GM18507 (cell line): ENCODE measurements around the gene ACOT13.
"Not testable (repeated sequence)": the region's sequence is repeated elsewhere in the genome, so short reads cannot be mapped to it uniquely, and the experiment has no call there.

Experiments used
- DNase-seq: peaks from one replicate; pipeline ENCODE4 v3.0.0; 2011; ENCODE audit warnings: low read depth; ENCODE audit not compliant: insufficient read length; ENCODE audit errors: extremely low spot score
- FAIRE-seq: peaks from 2 replicates; lab custom pipeline; 2011; peaks lifted over from hg19 to GRCh38; lab: Jason Lieb, UNC

The ACOT13 gene

GRCh38 chr6:24659561-24659960 lies 7.3 kb upstream of the ACOT13 start:
- FAIRE-seq: no peak
- DNase-seq: no peak

- no peak for FAIRE-seq
- no peak for DNase-seq
Measured at GRCh38 chr6:24660105-24660504, 6.8 kb upstream of the ACOT13 start.

GRCh38 chr6:24661759-24662158 lies 5.1 kb upstream of the ACOT13 start:
- DNase-seq, FAIRE-seq: not testable (repeated sequence)

GRCh38 chr6:24662236-24662635 lies 4.6 kb upstream of the ACOT13 start:
- no peak for DNase-seq
- FAIRE-seq: no peak

- no peak for FAIRE-seq
- no peak for DNase-seq
Measured at GRCh38 chr6:24663189-24663588, 3.7 kb upstream of the ACOT13 start.

GRCh38 chr6:24664046-24664987 lies 2.6 kb upstream of the ACOT13 start:
- no peak for DNase-seq
- no peak for FAIRE-seq

GRCh38 chr6:24666097-24666640 lies 708 bp upstream of the ACOT13 start:
- FAIRE-seq (no peak), DNase-seq (no peak)

GRCh38 chr6:24667378-24667803 lies 514 bp downstream of the ACOT13 start:
- DNase-seq: no peak
- FAIRE-seq: no peak

GRCh38 chr6:24668066-24668996 lies 1.5 kb downstream of the ACOT13 start:
- FAIRE-seq: not testable (repeated sequence)

GRCh38 chr6:24668997-24669361 lies 2.1 kb downstream of the ACOT13 start:
- no peak for DNase-seq
- no peak for FAIRE-seq

More at GRCh38 chr6:24668066-24668996, 1.5 kb downstream of the ACOT13 start:
- DNase-seq: not testable (repeated sequence)

GRCh38 chr6:24670492-24670891 lies 3.6 kb downstream of the ACOT13 start:
- FAIRE-seq, DNase-seq: not testable (repeated sequence)

- not testable (repeated sequence) for FAIRE-seq, DNase-seq
Measured at GRCh38 chr6:24671077-24671476, 4.2 kb downstream of the ACOT13 start.

GRCh38 chr6:24672620-24673182 lies 5.8 kb downstream of the ACOT13 start:
- FAIRE-seq (no peak), DNase-seq (no peak)

GRCh38 chr6:24673625-24674024 lies 6.7 kb downstream of the ACOT13 start:
- no peak for DNase-seq

GRCh38 chr6:24678792-24679352 lies 12.0 kb downstream of the ACOT13 start:
- DNase-seq, FAIRE-seq: not testable (repeated sequence)

More at GRCh38 chr6:24673625-24674024, 6.7 kb downstream of the ACOT13 start:
- no peak for FAIRE-seq

- FAIRE-seq: no peak
- DNase-seq: no peak
Measured at GRCh38 chr6:24680582-24680981, 13.7 kb downstream of the ACOT13 start.

GRCh38 chr6:24683297-24684296 lies 16.7 kb downstream of the ACOT13 start:
- DNase-seq (no peak), FAIRE-seq (no peak)

- FAIRE-seq: no peak
- DNase-seq: no peak
Measured at GRCh38 chr6:24686408-24686807, 19.5 kb downstream of the ACOT13 start.
